HG02981 (cell line): ENCODE results near the gene BNC2.

ENCODE experiments used
- ATAC-seq: cut with Tn5 transposase; IDR thresholded peaks from one replicate; pipeline ENCODE4 v1.9.1; 2021; ENCODE audit warnings: mild to moderate bottlenecking, moderate library complexity; ENCODE audit not compliant: unreplicated experiment

Gene BNC2

GRCh38 chr9:16769291-16769690 is 101.2 kb downstream of the BNC2 start:
- ATAC-seq, result no peak

- ATAC-seq, result no peak
Measured at GRCh38 chr9:16768816-16769215, 101.7 kb downstream of the BNC2 start.

GRCh38 chr9:16767366-16767765 is 103.1 kb downstream of the BNC2 start:
- no peak for ATAC-seq

GRCh38 chr9:16763946-16764345 is 106.5 kb downstream of the BNC2 start:
- ATAC-seq, result no peak

GRCh38 chr9:16755467-16756160 is 114.9 kb downstream of the BNC2 start:
- ATAC-seq, result no peak

GRCh38 chr9:16754662-16755061 is 115.8 kb downstream of the BNC2 start:
- ATAC-seq, result no peak

GRCh38 chr9:16753256-16753655 is 117.2 kb downstream of the BNC2 start:
- ATAC-seq, result no peak

GRCh38 chr9:16752601-16753000 is 117.9 kb downstream of the BNC2 start:
- ATAC-seq, result no peak

- no peak for ATAC-seq
Measured at GRCh38 chr9:16750553-16750952, 119.9 kb downstream of the BNC2 start.

GRCh38 chr9:16745359-16745758 is 125.1 kb downstream of the BNC2 start:
- no peak for ATAC-seq

GRCh38 chr9:16744394-16744793 is 126.1 kb downstream of the BNC2 start:
- no peak for ATAC-seq

- ATAC-seq, result no peak
Measured at GRCh38 chr9:16743375-16743774, 127.1 kb downstream of the BNC2 start.

GRCh38 chr9:16735001-16735400 is 135.5 kb downstream of the BNC2 start:
- ATAC-seq, result no peak

GRCh38 chr9:16732546-16732945 is 137.9 kb downstream of the BNC2 start:
- no peak for ATAC-seq

GRCh38 chr9:16730162-16730561 is 140.3 kb downstream of the BNC2 start:
- ATAC-seq, result no peak

GRCh38 chr9:16729651-16730050 is 140.8 kb downstream of the BNC2 start:
- ATAC-seq, result no peak

GRCh38 chr9:16728137-16728508 is 142.3 kb downstream of the BNC2 start:
- no peak for ATAC-seq

GRCh38 chr9:16727452-16728136 is 142.9 kb downstream of the BNC2 start:
- ATAC-seq, result no peak

GRCh38 chr9:16726718-16727451 is 143.6 kb downstream of the BNC2 start:
- no peak for ATAC-seq

GRCh38 chr9:16726029-16726428 is 144.4 kb downstream of the BNC2 start:
- no peak for ATAC-seq

GRCh38 chr9:16725066-16725465 is 145.4 kb downstream of the BNC2 start:
- no peak for ATAC-seq

- ATAC-seq, result no peak
Measured at GRCh38 chr9:16721972-16722371, 148.5 kb downstream of the BNC2 start.
